ENCODE data around the gene MANSC4.

The MANSC4 gene

GRCh38 chr12:27800819-27801218 lies 20.8 kb upstream of the MANSC4 start:
- no peak for DNase-seq (ENCODE audit: low read depth, low spot score)

GRCh38 chr12:27797301-27798025 lies 17.4 kb upstream of the MANSC4 start:
- DNase-seq (ENCODE audit: low read depth, low spot score), result no peak

GRCh38 chr12:27796128-27796527 lies 16.1 kb upstream of the MANSC4 start:
- no peak for DNase-seq (ENCODE audit: low read depth, low spot score)

GRCh38 chr12:27794818-27795584 lies 15.0 kb upstream of the MANSC4 start:
- no peak for DNase-seq (ENCODE audit: low read depth, low spot score)

DNA sequence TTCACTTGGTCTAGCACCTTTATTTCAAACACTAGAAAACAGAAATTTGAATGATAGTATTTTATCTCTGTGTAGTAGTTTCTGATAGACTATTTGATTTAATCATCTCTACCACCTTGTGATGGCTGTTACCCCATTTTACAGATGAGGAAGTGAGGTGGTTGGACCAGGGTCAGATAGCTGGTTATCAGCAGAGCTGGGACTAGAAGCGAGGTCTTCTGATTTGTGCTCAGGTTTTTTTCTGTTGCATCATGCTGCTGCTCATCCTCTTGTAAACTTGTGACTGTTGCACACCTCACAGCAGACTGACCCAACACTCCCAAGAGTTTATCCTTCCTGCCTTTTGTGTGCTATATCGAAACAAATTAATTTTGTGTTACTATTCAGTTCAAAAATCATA lies 10.1 kb upstream of the MANSC4 start:
- DNase-seq (ENCODE audit: low read depth, low spot score), result no peak

- DNase-seq (ENCODE audit: low read depth, low spot score), result no peak
Measured at GRCh38 chr12:27787559-27787958, 7.5 kb upstream of the MANSC4 start.

- DNase-seq (ENCODE audit: low read depth, low spot score), result no peak
Measured at GRCh38 chr12:27785882-27786570, 6.0 kb upstream of the MANSC4 start.

DNA sequence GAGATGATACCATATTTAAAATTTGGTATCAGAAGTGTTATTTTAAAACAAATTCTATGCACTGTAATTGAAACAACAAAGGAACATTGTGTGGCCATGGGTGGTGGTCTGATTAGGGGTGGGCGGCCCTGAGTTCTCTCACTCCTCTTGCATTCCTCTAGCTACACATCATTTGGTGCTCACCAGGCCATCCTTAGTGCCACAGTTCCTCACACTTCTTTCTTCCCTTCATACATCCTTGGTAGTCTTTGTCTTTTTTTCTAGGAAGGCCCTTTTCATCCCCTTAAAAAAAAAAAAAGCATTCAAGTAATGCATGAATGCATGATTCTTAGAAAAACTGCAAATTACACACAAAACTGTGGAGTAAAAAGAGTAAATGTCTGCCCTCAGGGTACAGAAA lies 2.4 kb upstream of the MANSC4 start:
- DNase-seq (ENCODE audit: low read depth, low spot score), result no peak

- no peak for DNase-seq (ENCODE audit: low read depth, low spot score)
Measured at GRCh38 chr12:27781680-27782079, 1.6 kb upstream of the MANSC4 start.

DNA sequence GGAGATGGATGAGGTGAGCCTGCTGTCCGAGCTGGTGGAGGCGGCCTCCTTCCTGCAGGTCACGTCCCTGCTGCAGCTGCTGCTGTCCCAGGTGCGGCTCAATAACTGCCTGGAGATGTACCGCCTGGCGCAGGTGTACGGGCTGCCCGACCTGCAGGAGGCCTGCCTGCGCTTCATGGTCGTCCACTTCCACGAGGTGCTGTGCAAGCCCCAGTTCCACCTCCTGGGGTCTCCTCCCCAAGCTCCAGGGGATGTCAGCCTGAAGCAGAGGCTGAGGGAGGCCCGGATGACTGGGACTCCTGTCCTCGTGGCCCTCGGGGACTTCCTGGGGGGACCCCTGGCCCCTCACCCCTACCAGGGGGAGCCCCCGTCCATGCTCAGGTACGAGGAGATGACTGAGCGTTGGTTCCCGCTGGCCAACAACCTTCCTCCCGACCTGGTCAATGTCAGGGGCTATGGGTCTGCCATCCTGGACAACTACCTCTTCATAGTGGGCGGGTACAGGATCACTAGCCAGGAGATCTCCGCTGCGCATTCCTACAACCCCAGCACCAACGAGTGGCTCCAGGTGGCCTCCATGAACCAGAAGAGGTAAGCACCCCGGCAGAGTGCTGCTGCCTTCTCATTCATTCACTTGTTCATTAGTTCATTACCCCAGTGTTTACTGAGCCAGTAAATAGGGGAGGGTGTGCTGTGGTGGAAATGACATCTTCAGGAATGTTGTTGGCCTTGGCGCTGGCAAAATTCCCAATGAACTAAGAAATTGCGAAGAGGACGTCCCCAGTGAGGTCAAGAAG lies 774 bp upstream of the MANSC4 start:
- DNase-seq (ENCODE audit: low read depth, low spot score), result no peak

DNA sequence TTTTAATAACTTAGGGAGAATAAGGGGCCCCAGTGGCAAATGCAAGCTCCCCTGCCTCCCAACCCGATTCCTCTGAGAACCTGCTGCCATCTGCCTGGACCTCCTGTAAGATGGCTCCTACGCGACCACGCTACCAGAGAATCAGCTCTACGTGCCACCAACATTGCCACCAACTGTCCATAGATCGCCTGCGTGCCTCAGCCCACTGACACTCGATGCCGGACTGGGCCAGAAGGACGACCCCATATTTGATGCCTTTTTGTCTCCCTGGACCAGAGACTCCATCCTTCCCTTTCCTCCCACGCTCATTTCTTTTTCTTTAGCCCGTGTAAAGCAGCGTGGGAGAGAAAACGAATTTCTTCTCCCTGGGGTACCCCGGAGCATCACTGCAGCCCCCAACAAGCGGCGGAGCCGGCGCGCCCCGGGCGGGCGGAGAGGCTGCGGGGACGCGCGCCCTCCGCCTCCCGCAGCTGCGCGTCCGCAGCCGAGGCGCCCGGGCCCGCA lies 568 bp downstream of the MANSC4 start:
- DNase-seq (ENCODE audit: low read depth, low spot score), result no peak

DNA sequence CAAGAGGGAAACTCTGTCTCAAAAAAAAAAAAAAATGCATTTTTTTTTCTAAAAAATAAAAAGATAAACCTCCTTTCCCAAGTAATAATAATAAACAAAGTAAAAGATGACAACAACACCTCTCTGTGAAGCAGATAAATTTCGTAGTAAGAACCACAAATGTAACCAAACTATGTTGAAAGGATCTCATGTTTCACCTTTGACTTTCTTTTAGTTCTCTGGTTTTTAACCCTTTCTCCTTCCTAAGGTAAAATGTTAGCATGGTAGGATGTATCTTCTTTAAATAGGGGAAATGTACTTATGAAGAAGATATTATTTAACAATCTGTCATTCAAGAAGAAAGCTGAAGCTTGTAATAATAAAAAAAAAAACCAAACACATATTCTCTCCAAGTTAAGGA lies 1.8 kb downstream of the MANSC4 start:
- DNase-seq (ENCODE audit: low read depth, low spot score), result no peak

- DNase-seq (ENCODE audit: low read depth, low spot score), result no peak
Measured at GRCh38 chr12:27777141-27777540, 2.9 kb downstream of the MANSC4 start.

DNA sequence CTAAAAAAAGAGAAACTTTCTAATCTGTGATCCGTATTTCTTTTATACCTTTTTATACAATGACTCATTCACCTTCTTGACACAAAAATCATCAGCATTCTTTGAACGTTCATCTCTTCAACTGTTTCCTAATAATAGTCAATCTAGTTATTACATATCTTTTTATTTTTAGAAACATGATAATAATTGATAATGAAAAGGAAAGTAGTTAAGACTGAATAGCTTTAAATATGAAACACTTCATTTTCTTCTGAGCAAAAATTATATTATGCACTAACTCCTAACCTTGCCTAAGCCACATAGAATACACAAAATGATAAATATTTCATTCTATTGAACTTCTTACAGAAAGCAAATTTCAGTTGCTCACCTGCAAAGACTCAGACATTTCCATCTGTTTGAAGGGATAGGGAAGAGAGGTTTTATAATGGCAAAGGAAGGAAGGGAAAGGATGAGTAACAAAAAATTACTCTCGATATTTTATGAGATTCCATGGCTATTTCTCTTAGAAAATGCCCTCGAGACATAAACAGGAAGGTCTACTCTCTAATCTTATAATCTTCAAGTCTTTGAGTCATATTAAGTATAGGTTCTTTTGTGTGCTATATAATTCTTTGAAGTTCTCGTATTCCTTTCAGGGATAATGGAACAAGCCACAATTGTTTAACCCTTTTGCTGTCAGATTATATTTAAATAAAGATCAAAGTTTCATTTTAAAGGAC lies 7.5 kb downstream of the MANSC4 start:
- DNase-seq (ENCODE audit: low read depth, low spot score), result no peak

DNA sequence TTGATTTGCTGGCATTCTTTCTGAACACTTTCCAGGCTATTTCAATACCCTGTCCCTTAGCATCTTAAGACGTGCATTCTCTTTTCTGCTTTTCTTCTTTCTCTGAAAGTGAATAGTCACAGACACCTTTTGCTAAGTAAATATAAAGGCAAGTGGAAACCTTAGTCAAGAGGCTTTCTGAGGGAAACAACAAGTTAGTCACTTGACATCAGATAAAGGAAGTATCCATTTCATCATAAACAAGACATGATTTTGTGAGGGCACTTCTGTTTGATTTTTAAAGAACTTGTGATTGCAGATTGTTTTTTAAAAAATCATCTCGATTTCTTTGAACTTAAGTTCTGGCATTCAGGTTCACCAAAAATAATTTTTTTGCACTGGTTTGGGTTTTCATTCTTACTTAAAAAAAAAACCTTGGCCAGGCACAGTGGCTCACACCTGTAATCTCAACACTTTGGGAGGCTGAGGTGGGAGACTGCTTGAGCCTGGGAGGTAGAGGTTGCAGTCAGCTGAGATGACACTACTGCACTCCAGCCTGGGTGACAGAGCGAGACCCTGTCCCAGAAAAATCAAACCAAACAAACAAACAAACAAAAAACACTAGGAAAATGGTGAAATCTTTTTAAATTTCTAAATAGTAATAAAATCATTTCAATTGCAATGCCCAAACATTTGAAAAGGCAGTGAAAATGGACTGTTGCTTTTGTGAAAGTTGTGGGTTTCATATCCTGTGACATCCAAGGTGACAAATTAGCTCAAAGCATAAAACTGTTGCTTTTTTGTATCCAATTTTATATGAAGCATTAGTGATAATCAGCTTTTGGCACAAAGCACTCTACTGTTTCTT lies 8.3 kb downstream of the MANSC4 start:
- DNase-seq (ENCODE audit: low read depth, low spot score), result no peak

- DNase-seq (ENCODE audit: low read depth, low spot score), result no peak
Measured at GRCh38 chr12:27769142-27769673, 10.8 kb downstream of the MANSC4 start.

GRCh38 chr12:27766587-27766986 lies 13.4 kb downstream of the MANSC4 start:
- no peak for DNase-seq (ENCODE audit: low read depth, low spot score)

DNA sequence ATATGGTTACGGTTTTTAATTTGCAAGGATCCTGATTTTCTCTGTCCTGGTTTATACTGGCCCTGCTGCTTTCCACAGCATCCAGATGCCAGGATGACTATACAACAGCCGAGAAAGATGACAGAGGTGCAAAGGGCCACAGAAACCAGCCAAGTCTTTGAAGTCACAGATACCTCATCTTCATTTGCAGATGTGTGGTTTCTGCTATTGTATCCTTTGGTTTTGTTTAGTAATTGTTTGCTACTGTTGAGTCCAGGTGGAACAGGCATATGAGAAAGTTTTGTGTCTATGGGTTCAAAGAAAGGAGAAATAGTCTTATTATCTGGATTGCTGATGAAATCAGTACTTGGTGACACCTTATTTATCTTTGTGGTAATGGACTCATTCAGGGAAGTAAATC lies 17.3 kb downstream of the MANSC4 start:
- no peak for DNase-seq (ENCODE audit: low read depth, low spot score)

GRCh38 chr12:27756670-27757195 lies 23.3 kb downstream of the MANSC4 start:
- no peak for DNase-seq (ENCODE audit: low read depth, low spot score)

DNA sequence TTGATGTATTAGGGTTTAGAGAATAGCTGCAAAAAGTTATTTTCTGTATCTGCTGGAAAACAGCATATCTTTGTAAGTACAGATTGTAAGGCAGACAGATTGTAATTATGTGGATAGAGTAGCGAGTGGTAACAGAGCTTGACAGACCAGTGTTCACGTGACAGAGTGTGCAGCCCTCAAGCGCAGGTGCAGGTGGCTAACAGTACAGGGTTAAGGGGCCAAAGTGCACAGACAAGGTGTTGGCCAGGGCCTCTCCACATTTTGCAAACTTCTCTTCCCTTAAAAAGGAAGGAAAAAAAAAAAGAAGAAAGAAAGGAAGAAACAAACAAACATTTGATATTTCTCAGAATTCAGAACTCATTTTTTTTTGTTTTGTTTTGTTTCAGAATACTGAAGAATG lies 25.2 kb downstream of the MANSC4 start:
- no peak for DNase-seq (ENCODE audit: low read depth, low spot score)

All from activated CD4-positive, CD25-positive, alpha-beta regulatory T cell treated with anti-CD3 and anti-CD28 coated beads, Interleukin-2, amount 50 U/mL, for 16 hours (primary cell).